Measurements from ENCODE around the gene CHST5.

DNA sequence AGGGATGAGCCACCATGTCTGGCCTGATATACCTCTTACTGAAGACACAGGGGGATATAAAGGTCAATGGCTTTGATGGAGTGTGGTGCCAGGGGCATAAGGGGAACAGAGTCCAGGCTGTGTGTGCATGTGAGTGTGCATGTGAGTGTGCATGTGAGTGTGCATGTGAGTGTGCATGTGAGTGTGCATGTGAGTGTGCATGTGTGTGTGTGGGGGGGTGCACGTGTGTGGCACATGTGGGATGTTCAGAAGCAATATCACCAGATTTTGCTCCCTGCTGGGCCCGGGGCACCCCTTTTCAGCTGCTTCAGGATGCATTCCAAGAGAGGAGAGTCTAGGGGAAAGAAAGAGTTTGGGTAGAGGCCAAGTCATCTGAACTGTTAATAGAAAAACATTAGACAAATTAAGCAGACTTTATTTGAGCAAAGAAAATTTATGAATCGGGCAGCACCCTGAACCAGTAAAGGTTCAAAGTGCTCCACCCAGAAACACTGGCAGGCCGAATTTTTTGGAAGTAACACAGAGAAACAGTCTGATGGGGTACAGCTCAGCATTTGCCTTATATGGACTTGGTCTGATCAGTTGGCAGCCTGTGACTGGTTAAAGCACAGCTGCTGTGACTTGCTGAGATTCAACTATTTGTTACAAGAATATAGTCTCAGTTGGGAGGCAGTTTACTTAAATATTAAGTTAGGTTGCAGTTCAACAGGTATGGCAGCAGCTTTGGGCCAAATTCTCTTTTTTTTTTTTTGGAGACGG lies 9.7 kb downstream of the CHST5 start:
- TF ChIP-seq, protein P1, sequence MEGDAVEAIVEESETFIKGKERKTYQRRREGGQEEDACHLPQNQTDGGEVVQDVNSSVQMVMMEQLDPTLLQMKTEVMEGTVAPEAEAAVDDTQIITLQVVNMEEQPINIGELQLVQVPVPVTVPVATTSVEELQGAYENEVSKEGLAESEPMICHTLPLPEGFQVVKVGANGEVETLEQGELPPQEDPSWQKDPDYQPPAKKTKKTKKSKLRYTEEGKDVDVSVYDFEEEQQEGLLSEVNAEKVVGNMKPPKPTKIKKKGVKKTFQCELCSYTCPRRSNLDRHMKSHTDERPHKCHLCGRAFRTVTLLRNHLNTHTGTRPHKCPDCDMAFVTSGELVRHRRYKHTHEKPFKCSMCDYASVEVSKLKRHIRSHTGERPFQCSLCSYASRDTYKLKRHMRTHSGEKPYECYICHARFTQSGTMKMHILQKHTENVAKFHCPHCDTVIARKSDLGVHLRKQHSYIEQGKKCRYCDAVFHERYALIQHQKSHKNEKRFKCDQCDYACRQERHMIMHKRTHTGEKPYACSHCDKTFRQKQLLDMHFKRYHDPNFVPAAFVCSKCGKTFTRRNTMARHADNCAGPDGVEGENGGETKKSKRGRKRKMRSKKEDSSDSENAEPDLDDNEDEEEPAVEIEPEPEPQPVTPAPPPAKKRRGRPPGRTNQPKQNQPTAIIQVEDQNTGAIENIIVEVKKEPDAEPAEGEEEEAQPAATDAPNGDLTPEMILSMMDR (conservative IDR thresholded peaks at IDR 0.05): no peak
- no peak for TF ChIP-seq EZH2 (IDR thresholded peaks at IDR 0.05; ENCODE audit: low read depth)
